BLaER1 (cell line): Measurements from ENCODE around the gene OLFM2.

Experiments used
- H3K27ac ChIP-seq: shearing (Covaris generic); formaldehyde crosslinking; 2 replicates; pipeline ENCODE4 v1.8.1; 2022
- H3K27me3 ChIP-seq: shearing (Covaris generic); formaldehyde crosslinking; 2 replicates; pipeline ENCODE4 v1.8.1; 2022
- H3K36me3 ChIP-seq: shearing (Covaris generic); formaldehyde crosslinking; 2 replicates; pipeline ENCODE4 v1.8.1; 2022
- H3K4me1 ChIP-seq: shearing (Covaris generic); formaldehyde crosslinking; 2 replicates; pipeline ENCODE4 v1.8.1; 2022
- H3K4me2 ChIP-seq: shearing (Covaris generic); formaldehyde crosslinking; 2 replicates; pipeline ENCODE4 v1.8.1; 2022
- H3K4me3 ChIP-seq: shearing (Covaris generic); formaldehyde crosslinking; 2 replicates; pipeline ENCODE4 v1.8.1; 2022
- H3K9ac ChIP-seq: shearing (Covaris generic); formaldehyde crosslinking; 2 replicates; pipeline ENCODE4 v1.8.1; 2022
- H3K9me3 ChIP-seq: shearing (Covaris generic); formaldehyde crosslinking; 2 replicates; pipeline ENCODE4 v1.8.1; 2022
- H4K20me1 ChIP-seq: shearing (Covaris generic); formaldehyde crosslinking; 2 replicates; pipeline ENCODE4 v1.8.1; 2022
- Cebpa-rat ChIP-seq: shearing (Covaris generic); IDR thresholded peaks from 2 replicates; pipeline ENCODE4 v1.8.1; 2022

OLFM2 gene

GRCh38 chr19:9883231-9883758, 53.0 kb downstream of the OLFM2 start:
- TF ChIP-seq Cebpa-rat, result no peak
- H3K36me3 ChIP-seq, result no peaks in the 10 kb centered on the region
- no peaks in the 10 kb centered on the region for H3K27me3 ChIP-seq
- H3K9me3 ChIP-seq, result no peaks in the 10 kb centered on the region
- no peak overlapping the region for H3K4me2 ChIP-seq
- H4K20me1 ChIP-seq, result no peaks in the 10 kb centered on the region
- H3K4me3 ChIP-seq, result no peak overlapping the region
- H3K4me1 ChIP-seq, result no peaks in the 10 kb centered on the region
- no peak overlapping the region for H3K9ac ChIP-seq
- no peak overlapping the region for H3K27ac ChIP-seq

- Histone ChIP-seq H3K27ac (no peak overlapping the region), H3K36me3 (no peaks in the 10 kb centered on the region), H3K9ac (no peak overlapping the region)
Observed at GRCh38 chr19:9881720-9882119, 54.6 kb downstream of the OLFM2 start.

GRCh38 chr19:9878511-9879196, 57.7 kb downstream of the OLFM2 start:
- Histone ChIP-seq H3K4me2 (no peak overlapping the region), H3K27ac (no peak overlapping the region), H3K36me3 (no peaks in the 10 kb centered on the region), H3K27me3 (no peaks in the 10 kb centered on the region), H3K9ac (no peak overlapping the region), H4K20me1 (no peaks in the 10 kb centered on the region), H3K4me1 (no peaks in the 10 kb centered on the region), H3K9me3 (no peaks in the 10 kb centered on the region), H3K4me3 (no peak overlapping the region)
- TF ChIP-seq Cebpa-rat, result no peak

More at GRCh38 chr19:9881720-9882119, 54.6 kb downstream of the OLFM2 start:
- TF ChIP-seq Cebpa-rat, result no peak
- no peaks in the 10 kb centered on the region for H4K20me1 ChIP-seq
- no peaks in the 10 kb centered on the region for H3K4me1 ChIP-seq
- H3K27me3 ChIP-seq, result no peaks in the 10 kb centered on the region
- no peak overlapping the region for H3K4me2 ChIP-seq
- no peaks in the 10 kb centered on the region for H3K9me3 ChIP-seq
- no peak overlapping the region for H3K4me3 ChIP-seq

- no peak overlapping the region for H3K4me2 ChIP-seq
- H3K36me3 ChIP-seq, result no peaks in the 10 kb centered on the region
- H3K27ac ChIP-seq, result no peak overlapping the region
Observed at GRCh38 chr19:9877780-9878510, 58.4 kb downstream of the OLFM2 start.

GRCh38 chr19:9875796-9876195, 60.5 kb downstream of the OLFM2 start:
- Histone ChIP-seq H3K4me1 (no peaks in the 10 kb centered on the region), H3K4me2 (no peak overlapping the region), H3K27ac (no peak overlapping the region), H3K9me3 (no peaks in the 10 kb centered on the region), H3K36me3 (no peaks in the 10 kb centered on the region), H4K20me1 (no peaks in the 10 kb centered on the region), H3K27me3 (no peaks in the 10 kb centered on the region), H3K9ac (no peak overlapping the region), H3K4me3 (no peak overlapping the region)
- no peak for TF ChIP-seq Cebpa-rat

More at GRCh38 chr19:9877780-9878510, 58.4 kb downstream of the OLFM2 start:
- Histone ChIP-seq H3K9ac (no peak overlapping the region), H4K20me1 (no peaks in the 10 kb centered on the region), H3K4me1 (no peaks in the 10 kb centered on the region), H3K4me3 (no peak overlapping the region), H3K9me3 (no peaks in the 10 kb centered on the region), H3K27me3 (no peaks in the 10 kb centered on the region)
- no peak for TF ChIP-seq Cebpa-rat

- H3K36me3 ChIP-seq, result no peaks in the 10 kb centered on the region
Observed at GRCh38 chr19:9875031-9875627, 61.2 kb downstream of the OLFM2 start.

GRCh38 chr19:9872618-9873242, 63.6 kb downstream of the OLFM2 start:
- TF ChIP-seq Cebpa-rat, result no peak
- no peaks in the 10 kb centered on the region for H3K9me3 ChIP-seq
- no peak overlapping the region for H3K27ac ChIP-seq
- H3K4me3 ChIP-seq, result no peak overlapping the region
- H3K4me1 ChIP-seq, result no peaks in the 10 kb centered on the region
- no peak overlapping the region for H3K4me2 ChIP-seq
- no peaks in the 10 kb centered on the region for H3K36me3 ChIP-seq
- H3K27me3 ChIP-seq, result no peaks in the 10 kb centered on the region
- H4K20me1 ChIP-seq, result no peaks in the 10 kb centered on the region
- H3K9ac ChIP-seq, result no peak overlapping the region

More at GRCh38 chr19:9875031-9875627, 61.2 kb downstream of the OLFM2 start:
- Histone ChIP-seq H3K9ac (no peak overlapping the region), H3K4me3 (no peak overlapping the region), H3K9me3 (no peaks in the 10 kb centered on the region), H3K27me3 (no peaks in the 10 kb centered on the region), H3K4me2 (no peak overlapping the region), H3K27ac (no peak overlapping the region), H4K20me1 (no peaks in the 10 kb centered on the region), H3K4me1 (no peaks in the 10 kb centered on the region)
- TF ChIP-seq Cebpa-rat, result no peak

- Histone ChIP-seq H4K20me1 (no peaks in the 10 kb centered on the region), H3K9ac (no peak overlapping the region), H3K4me1 (peaks cover under 1% of the 10 kb centered on the region), H3K27ac (no peak overlapping the region), H3K4me3 (no peak overlapping the region), H3K36me3 (no peaks in the 10 kb centered on the region), H3K27me3 (no peaks in the 10 kb centered on the region), H3K9me3 (no peaks in the 10 kb centered on the region), H3K4me2 (no peak overlapping the region)
- TF ChIP-seq Cebpa-rat, result no peak
Observed at GRCh38 chr19:9871626-9872338, 64.5 kb downstream of the OLFM2 start.

- no peaks in the 10 kb centered on the region for H3K36me3 ChIP-seq
- no peaks in the 10 kb centered on the region for H4K20me1 ChIP-seq
- no peak overlapping the region for H3K9ac ChIP-seq
- H3K4me3 ChIP-seq, result no peak overlapping the region
- peaks cover 12% of the 10 kb centered on the region for H3K4me1 ChIP-seq
- H3K4me2 ChIP-seq, result no peak overlapping the region
- no peak overlapping the region for H3K27ac ChIP-seq
- TF ChIP-seq Cebpa-rat, result no peak
- H3K27me3 ChIP-seq, result no peaks in the 10 kb centered on the region
- H3K9me3 ChIP-seq, result no peaks in the 10 kb centered on the region
Observed at GRCh38 chr19:9868983-9869617, 67.2 kb downstream of the OLFM2 start.
